Jurkat, Clone E6-1 (cell line): Measurements from ENCODE around the gene GID8. TPM values are rescaled to one million over a fixed set of nuclear protein-coding genes. Genes with fewer than 3 reads are reported as not detected.

Experiments used
- DNase-seq: peaks from one replicate; pipeline ENCODE4 v3.0.0-alpha.2; 2011; ENCODE audit warnings: low read depth, low spot score
- H3K4me3 ChIP-seq: 2 replicates; pipeline ENCODE4 v1.5.1; 2011; ENCODE audit warnings: mild to moderate bottlenecking, low read length, control low read depth, moderate library complexity
- polyA plus RNA-seq: library from polyadenylated mRNA; unstranded; fragments of >200 nt; gene quantifications from one replicate; pipeline ENCODE4 v1.2.1, GENCODE V29; 2012; ENCODE audit warnings: missing spikeins; ENCODE audit not compliant: insufficient read length, insufficient read depth

The GID8 gene
- 23.3 TPM for polyA plus RNA-seq

GRCh38 chr20:62938105-62938888 is at the start of gene GID8:
TSS of gene GID8 (plus strand) at chr20:62938147. CDS start at chr20:62941503, 3,356 bp downstream.
- peak within 1 kb of the TSS; percentile 60 for H3K4me3 ChIP-seq
- no peak for DNase-seq

GRCh38 chr20:62888406-62888805 is 49.5 kb upstream of the GID8 start:
- H3K4me3 ChIP-seq, result no peak overlapping the region
- DNase-seq, result no peak

GRCh38 chr20:62888910-62889309 is 49.0 kb upstream of the GID8 start:
- no peak overlapping the region for H3K4me3 ChIP-seq
- DNase-seq, result no peak

GRCh38 chr20:62889411-62889810 is 48.5 kb upstream of the GID8 start:
- DNase-seq, result no peak

GRCh38 chr20:62889871-62890270 is 48.1 kb upstream of the GID8 start:
- H3K4me3 ChIP-seq, result no peak overlapping the region
- no peak for DNase-seq

More at GRCh38 chr20:62889411-62889810, 48.5 kb upstream of the GID8 start:
- H3K4me3 ChIP-seq, result no peak overlapping the region

- no peak overlapping the region for H3K4me3 ChIP-seq
- no peak for DNase-seq
These were observed 47.5 kb upstream of the GID8 start for GRCh38 chr20:62890444-62890843.

GRCh38 chr20:62891111-62891510 is 46.8 kb upstream of the GID8 start:
- H3K4me3 ChIP-seq, result no peak overlapping the region
- no peak for DNase-seq

- no peak overlapping the region for H3K4me3 ChIP-seq
- DNase-seq, result no peak
These were observed 45.3 kb upstream of the GID8 start for GRCh38 chr20:62892348-62893304.

GRCh38 chr20:62893700-62894099 is 44.2 kb upstream of the GID8 start:
- no peak for DNase-seq

GRCh38 chr20:62894261-62894660 is 43.7 kb upstream of the GID8 start:
- DNase-seq, result no peak

More at GRCh38 chr20:62893700-62894099, 44.2 kb upstream of the GID8 start:
- no peak overlapping the region for H3K4me3 ChIP-seq

GRCh38 chr20:62895539-62895938 is 42.4 kb upstream of the GID8 start:
- DNase-seq, result no peak
- H3K4me3 ChIP-seq, result no peak overlapping the region

More at GRCh38 chr20:62894261-62894660, 43.7 kb upstream of the GID8 start:
- H3K4me3 ChIP-seq, result no peak overlapping the region

GRCh38 chr20:62896526-62896925 is 41.4 kb upstream of the GID8 start:
- no peak for DNase-seq
- no peak overlapping the region for H3K4me3 ChIP-seq

- DNase-seq, result no peak
- no peak overlapping the region for H3K4me3 ChIP-seq
These were observed 40.3 kb upstream of the GID8 start for GRCh38 chr20:62897666-62898065.

GRCh38 chr20:62898093-62898964 is 39.6 kb upstream of the GID8 start:
- H3K4me3 ChIP-seq, result no peak overlapping the region
- DNase-seq, result no peak

GRCh38 chr20:62898970-62899632 is 38.8 kb upstream of the GID8 start:
- no peak for DNase-seq

GRCh38 chr20:62899633-62900051 is 38.3 kb upstream of the GID8 start:
- no peak for DNase-seq
- H3K4me3 ChIP-seq, result no peak overlapping the region

More at GRCh38 chr20:62898970-62899632, 38.8 kb upstream of the GID8 start:
- no peak overlapping the region for H3K4me3 ChIP-seq

GRCh38 chr20:62900052-62900691 is 37.8 kb upstream of the GID8 start:
- no peak overlapping the region for H3K4me3 ChIP-seq
- DNase-seq, result peak; percentile 70
